Liver (tissue), 9 donors: ENCODE results near the gene SPATS2L. TPM values are rescaled to one million over a fixed set of nuclear protein-coding genes. Genes with fewer than 3 reads are reported as not detected.

Experiments
- DNase-seq: peaks from one replicate; pipeline ENCODE4 v3.0.0-alpha.2; 2017; ENCODE audit warnings: low spot score
- H3K27ac ChIP-seq, 2 donors: one replicate each; pipeline ENCODE4 v1.7.0; 2013; ENCODE audit warnings: inconsistent platforms in 2 of 2, low read length in 2 of 2, control low read depth in 1 of 2, low read depth in 1 of 2, mild to moderate bottlenecking in 1 of 2
- H3K27me3 ChIP-seq, 4 donors: one replicate each; pipeline versions ENCODE4 v1.6.1 to v1.7.0; 2013; ENCODE audit warnings: low read length in 3 of 4, inconsistent platforms in 1 of 4, mild to moderate bottlenecking in 1 of 4, moderate library complexity in 1 of 4; ENCODE audit not compliant: control insufficient read depth in 4 of 4, insufficient read depth in 4 of 4
- H3K36me3 ChIP-seq, 4 donors: one replicate each; pipeline versions ENCODE4 v1.6.1 to v1.7.0; 2013; ENCODE audit warnings: low read length in 3 of 4, mild to moderate bottlenecking in 3 of 4, low read depth in 1 of 4, moderate library complexity in 1 of 4; ENCODE audit not compliant: control insufficient read depth in 4 of 4, insufficient read depth in 3 of 4
- H3K4me1 ChIP-seq, 4 donors: one replicate each; pipeline versions ENCODE4 v1.6.1 to v1.7.0; 2013; ENCODE audit warnings: low read length in 3 of 4, mild to moderate bottlenecking in 3 of 4, moderate library complexity in 1 of 4; ENCODE audit not compliant: control insufficient read depth in 4 of 4, insufficient read depth in 4 of 4
- H3K4me3 ChIP-seq, 3 donors: one replicate each; pipeline versions ENCODE4 v1.6.1 to v1.7.0; 2013; ENCODE audit warnings: low read length in 3 of 3, control low read depth in 1 of 3, low read depth in 1 of 3, mild to moderate bottlenecking in 1 of 3
- H3K9ac ChIP-seq, 2 donors: one replicate each; pipeline ENCODE4 v1.7.0; 2013; ENCODE audit warnings: low read length in 2 of 2, mild to moderate bottlenecking in 2 of 2, moderate library complexity in 2 of 2, control low read depth in 1 of 2, low read depth in 1 of 2
- H3K9me3 ChIP-seq, 4 donors: one replicate each; pipeline versions ENCODE4 v1.6.1 to v1.7.0; 2013; ENCODE audit warnings: low read length in 3 of 4; ENCODE audit not compliant: control insufficient read depth in 4 of 4
- EGR1 ChIP-seq, 2 donors: IDR thresholded peaks; 2 replicates each; pipeline ENCODE4 v1.6.1; 2016 to 2018; ENCODE audit warnings: antibody characterized with exemption in 2 of 2, low read depth in 2 of 2
- FOXA1 ChIP-seq: IDR thresholded peaks from 2 replicates; pipeline ENCODE4 v1.6.1; 2016; ENCODE audit warnings: antibody characterized with exemption
- FOXA2 ChIP-seq: IDR thresholded peaks from 2 replicates; pipeline ENCODE4 v1.6.1; 2016; ENCODE audit warnings: antibody characterized with exemption
- GABPA ChIP-seq, 2 donors: IDR thresholded peaks in 1 of 2; conservative IDR thresholded peaks in 1 of 2; 2 replicates each; pipeline ENCODE4 v1.6.1; 2016; ENCODE audit warnings: antibody characterized with exemption in 2 of 2, mild to moderate bottlenecking in 1 of 2, moderate library complexity in 1 of 2
- HNF4A ChIP-seq, 2 donors: conservative IDR thresholded peaks; 2 replicates each; pipeline ENCODE4 v1.6.1; 2016; ENCODE audit warnings: antibody characterized with exemption in 2 of 2, mild to moderate bottlenecking in 2 of 2
- HNF4G ChIP-seq: IDR thresholded peaks from 2 replicates; pipeline ENCODE4 v1.6.1; 2016; ENCODE audit warnings: antibody characterized with exemption
- JUND ChIP-seq, 2 donors: IDR thresholded peaks; 2 replicates each; pipeline ENCODE4 v1.6.1; 2016; ENCODE audit warnings: antibody characterized with exemption in 2 of 2
- NR2F2 ChIP-seq: IDR thresholded peaks from 2 replicates; pipeline ENCODE4 v1.6.1; 2016; ENCODE audit warnings: antibody characterized with exemption
- RAD21 ChIP-seq, 2 donors: IDR thresholded peaks; 2 replicates each; pipeline ENCODE4 v1.6.1; 2016; ENCODE audit warnings: antibody characterized with exemption in 2 of 2, mild to moderate bottlenecking in 2 of 2
- TAF1 ChIP-seq: conservative IDR thresholded peaks from 2 replicates; pipeline ENCODE4 v1.6.1; 2016; ENCODE audit warnings: antibody characterized with exemption, mild to moderate bottlenecking
- YY1 ChIP-seq: IDR thresholded peaks from 2 replicates; pipeline ENCODE4 v1.6.1; 2016; ENCODE audit warnings: antibody characterized with exemption, mild to moderate bottlenecking
- WGBS: extraction: QIAGEN DNeasy Blood & Tissue Kit; methylation state at CpG from one replicate; pipeline ENCODE4 v1.1.7; 2013; 5-methylcytosine and 5-hydroxymethylcytosine counted together
- polyA plus RNA-seq, 2 donors: library from polyadenylated mRNA; stranded (reverse) in 1 of 2; unstranded in 1 of 2; fragments of 200-250 nt in 1 of 2; fragments of >200 nt in 1 of 2; fragmentation: Nextera tagmentation in 1 of 2; extraction: Ambion mirVana in 1 of 2; gene quantifications; one replicate each; pipeline versions ENCODE4 v1.2.1 to v1.2.3, GENCODE V29; 2013 to 2015
- total RNA-seq, 2 donors: library from RNA; depleted of rRNA; stranded (reverse); fragments of >200 nt; gene quantifications; one replicate each; pipeline ENCODE4 v1.2.3, GENCODE V29; 2014
- TF ChIP-seq, protein P1 (sequence below): IDR thresholded peaks from 2 replicates; pipeline ENCODE4 v1.6.1; 2016; ENCODE audit warnings: antibody characterized with exemption, mild to moderate bottlenecking
- TF ChIP-seq, protein P2 (sequence below): IDR thresholded peaks from 2 replicates; pipeline ENCODE4 v1.6.1; 2016; ENCODE audit warnings: antibody characterized with exemption
- TF ChIP-seq, protein P3 (sequence below): IDR thresholded peaks from 2 replicates; pipeline ENCODE4 v1.6.1; 2016; ENCODE audit warnings: antibody characterized with exemption
- TF ChIP-seq, protein P4 (sequence below): fragments of 150-350 bp; IDR thresholded peaks from 2 replicates; pipeline ENCODE4 v1.5.1; 2017; ENCODE audit warnings: improper control_type of control experiment, low read depth, low read length; ENCODE audit not compliant: missing input control
- TF ChIP-seq, protein P5 (sequence below): IDR thresholded peaks from 2 replicates; pipeline ENCODE4 v1.6.1; 2016; ENCODE audit warnings: antibody characterized with exemption
- donor health status: healthy.
- donor health status: healthy.
- donor health status: healthy.
- donor health status: healthy.
- donor health status: healthy.

SPATS2L gene
- total and polyA plus RNA-seq, 4 donors, result 31.4 to 49.9 (median 42.4) TPM

DNA sequence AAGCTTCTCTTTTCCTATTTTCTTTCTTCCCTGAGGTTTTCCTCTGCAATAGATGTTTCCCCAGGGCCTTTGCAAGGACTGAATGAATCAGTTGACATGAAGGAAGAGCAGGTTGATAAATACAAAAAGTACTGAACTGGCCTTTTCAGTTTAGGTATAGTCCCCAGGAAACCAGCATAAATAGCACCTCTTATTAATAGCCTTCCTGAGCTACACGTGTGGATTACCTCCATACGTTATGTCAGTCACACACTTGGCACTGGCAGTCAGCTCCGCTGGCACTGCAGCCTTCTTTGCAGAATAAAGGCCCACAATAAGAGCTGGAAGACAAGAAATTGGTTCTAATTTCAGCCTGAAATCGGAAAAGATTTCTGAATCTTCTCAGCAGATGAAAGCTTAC is 142.7 kb downstream of the SPATS2L start:
- Histone ChIP-seq H3K9ac (no peak overlapping the region), H3K27me3 (no peaks in the 10 kb centered on the region), H3K4me3 (no peak overlapping the region), H3K27ac (no peak overlapping the region), H3K36me3 (peaks cover 2 to 17% (median 9%) of the 10 kb centered on the region in 4 donors), H3K9me3 (no peaks in the 10 kb centered on the region), H3K4me1 (peaks cover 0 to 4% (median 0%) of the 10 kb centered on the region in 4 donors)
- DNase-seq, result no peak
- TF ChIP-seq HNF4A (conservative IDR thresholded peaks at IDR 0.05), result no peak
- no peak for TF ChIP-seq EGR1 (IDR thresholded peaks at IDR 0.05; ENCODE audit: low read depth in 2 of 2)
- no peak for TF ChIP-seq FOXA2
- TF ChIP-seq, protein P1, sequence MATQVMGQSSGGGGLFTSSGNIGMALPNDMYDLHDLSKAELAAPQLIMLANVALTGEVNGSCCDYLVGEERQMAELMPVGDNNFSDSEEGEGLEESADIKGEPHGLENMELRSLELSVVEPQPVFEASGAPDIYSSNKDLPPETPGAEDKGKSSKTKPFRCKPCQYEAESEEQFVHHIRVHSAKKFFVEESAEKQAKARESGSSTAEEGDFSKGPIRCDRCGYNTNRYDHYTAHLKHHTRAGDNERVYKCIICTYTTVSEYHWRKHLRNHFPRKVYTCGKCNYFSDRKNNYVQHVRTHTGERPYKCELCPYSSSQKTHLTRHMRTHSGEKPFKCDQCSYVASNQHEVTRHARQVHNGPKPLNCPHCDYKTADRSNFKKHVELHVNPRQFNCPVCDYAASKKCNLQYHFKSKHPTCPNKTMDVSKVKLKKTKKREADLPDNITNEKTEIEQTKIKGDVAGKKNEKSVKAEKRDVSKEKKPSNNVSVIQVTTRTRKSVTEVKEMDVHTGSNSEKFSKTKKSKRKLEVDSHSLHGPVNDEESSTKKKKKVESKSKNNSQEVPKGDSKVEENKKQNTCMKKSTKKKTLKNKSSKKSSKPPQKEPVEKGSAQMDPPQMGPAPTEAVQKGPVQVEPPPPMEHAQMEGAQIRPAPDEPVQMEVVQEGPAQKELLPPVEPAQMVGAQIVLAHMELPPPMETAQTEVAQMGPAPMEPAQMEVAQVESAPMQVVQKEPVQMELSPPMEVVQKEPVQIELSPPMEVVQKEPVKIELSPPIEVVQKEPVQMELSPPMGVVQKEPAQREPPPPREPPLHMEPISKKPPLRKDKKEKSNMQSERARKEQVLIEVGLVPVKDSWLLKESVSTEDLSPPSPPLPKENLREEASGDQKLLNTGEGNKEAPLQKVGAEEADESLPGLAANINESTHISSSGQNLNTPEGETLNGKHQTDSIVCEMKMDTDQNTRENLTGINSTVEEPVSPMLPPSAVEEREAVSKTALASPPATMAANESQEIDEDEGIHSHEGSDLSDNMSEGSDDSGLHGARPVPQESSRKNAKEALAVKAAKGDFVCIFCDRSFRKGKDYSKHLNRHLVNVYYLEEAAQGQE, result no peak
- 86% methylated on average over 4 of the region's 4 CpGs for WGBS

DNA sequence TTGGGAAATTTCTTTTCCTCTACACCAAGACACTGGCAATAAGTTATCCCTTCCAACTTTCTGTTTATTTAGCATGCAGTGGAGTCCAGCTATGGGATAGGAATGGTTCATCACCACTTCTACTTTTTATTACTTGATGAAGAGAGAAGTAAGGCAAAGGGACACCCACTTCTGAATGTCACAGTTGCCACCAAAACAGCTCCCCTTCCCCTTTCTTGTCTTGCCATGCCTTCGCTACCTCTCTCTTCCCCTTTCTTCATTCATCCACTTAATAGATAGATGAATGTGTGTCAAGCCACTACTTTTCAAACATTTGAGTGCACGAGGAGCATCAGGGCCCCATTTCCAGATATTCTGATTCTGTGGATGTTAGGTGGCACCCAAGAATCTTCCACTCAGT is 143.8 kb downstream of the SPATS2L start:
- H3K27ac ChIP-seq, result no peak overlapping the region
- H3K4me3 ChIP-seq, result no peak overlapping the region
- no peak for DNase-seq
- H3K27me3 ChIP-seq, result no peaks in the 10 kb centered on the region
- TF ChIP-seq FOXA2 (no peak), RAD21 (IDR thresholded peaks at IDR 0.05) (no peak), TAF1 (no peak), FOXA1 (no peak), HNF4G (no peak), HNF4A (conservative IDR thresholded peaks at IDR 0.05) (no peak), EGR1 (IDR thresholded peaks at IDR 0.05; ENCODE audit: low read depth in 2 of 2) (no peak), JUND (IDR thresholded peaks at IDR 0.05) (no peak), YY1 (no peak), NR2F2 (no peak), GABPA (IDR thresholded peaks at IDR 0.05 in 1 of 2, conservative IDR thresholded peaks at IDR 0.05 in 1 of 2) (no peak)
- TF ChIP-seq, protein P2, sequence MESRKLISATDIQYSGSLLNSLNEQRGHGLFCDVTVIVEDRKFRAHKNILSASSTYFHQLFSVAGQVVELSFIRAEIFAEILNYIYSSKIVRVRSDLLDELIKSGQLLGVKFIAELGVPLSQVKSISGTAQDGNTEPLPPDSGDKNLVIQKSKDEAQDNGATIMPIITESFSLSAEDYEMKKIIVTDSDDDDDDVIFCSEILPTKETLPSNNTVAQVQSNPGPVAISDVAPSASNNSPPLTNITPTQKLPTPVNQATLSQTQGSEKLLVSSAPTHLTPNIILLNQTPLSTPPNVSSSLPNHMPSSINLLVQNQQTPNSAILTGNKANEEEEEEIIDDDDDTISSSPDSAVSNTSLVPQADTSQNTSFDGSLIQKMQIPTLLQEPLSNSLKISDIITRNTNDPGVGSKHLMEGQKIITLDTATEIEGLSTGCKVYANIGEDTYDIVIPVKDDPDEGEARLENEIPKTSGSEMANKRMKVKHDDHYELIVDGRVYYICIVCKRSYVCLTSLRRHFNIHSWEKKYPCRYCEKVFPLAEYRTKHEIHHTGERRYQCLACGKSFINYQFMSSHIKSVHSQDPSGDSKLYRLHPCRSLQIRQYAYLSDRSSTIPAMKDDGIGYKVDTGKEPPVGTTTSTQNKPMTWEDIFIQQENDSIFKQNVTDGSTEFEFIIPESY, result no peak
- TF ChIP-seq, protein P1, result no peak
- TF ChIP-seq, protein P3, sequence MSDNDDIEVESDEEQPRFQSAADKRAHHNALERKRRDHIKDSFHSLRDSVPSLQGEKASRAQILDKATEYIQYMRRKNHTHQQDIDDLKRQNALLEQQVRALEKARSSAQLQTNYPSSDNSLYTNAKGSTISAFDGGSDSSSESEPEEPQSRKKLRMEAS, result no peak
- TF ChIP-seq, protein P4, sequence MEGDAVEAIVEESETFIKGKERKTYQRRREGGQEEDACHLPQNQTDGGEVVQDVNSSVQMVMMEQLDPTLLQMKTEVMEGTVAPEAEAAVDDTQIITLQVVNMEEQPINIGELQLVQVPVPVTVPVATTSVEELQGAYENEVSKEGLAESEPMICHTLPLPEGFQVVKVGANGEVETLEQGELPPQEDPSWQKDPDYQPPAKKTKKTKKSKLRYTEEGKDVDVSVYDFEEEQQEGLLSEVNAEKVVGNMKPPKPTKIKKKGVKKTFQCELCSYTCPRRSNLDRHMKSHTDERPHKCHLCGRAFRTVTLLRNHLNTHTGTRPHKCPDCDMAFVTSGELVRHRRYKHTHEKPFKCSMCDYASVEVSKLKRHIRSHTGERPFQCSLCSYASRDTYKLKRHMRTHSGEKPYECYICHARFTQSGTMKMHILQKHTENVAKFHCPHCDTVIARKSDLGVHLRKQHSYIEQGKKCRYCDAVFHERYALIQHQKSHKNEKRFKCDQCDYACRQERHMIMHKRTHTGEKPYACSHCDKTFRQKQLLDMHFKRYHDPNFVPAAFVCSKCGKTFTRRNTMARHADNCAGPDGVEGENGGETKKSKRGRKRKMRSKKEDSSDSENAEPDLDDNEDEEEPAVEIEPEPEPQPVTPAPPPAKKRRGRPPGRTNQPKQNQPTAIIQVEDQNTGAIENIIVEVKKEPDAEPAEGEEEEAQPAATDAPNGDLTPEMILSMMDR, result no peak
- TF ChIP-seq, protein P5, sequence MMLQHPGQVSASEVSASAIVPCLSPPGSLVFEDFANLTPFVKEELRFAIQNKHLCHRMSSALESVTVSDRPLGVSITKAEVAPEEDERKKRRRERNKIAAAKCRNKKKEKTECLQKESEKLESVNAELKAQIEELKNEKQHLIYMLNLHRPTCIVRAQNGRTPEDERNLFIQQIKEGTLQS, result no peak
- WGBS, result 83% methylated on average over 2 of the region's 2 CpGs
- H3K9ac ChIP-seq, result no peak overlapping the region
- no peaks in the 10 kb centered on the region for H3K9me3 ChIP-seq
- H3K4me1 ChIP-seq, result peaks cover 0 to 3% (median under 1%) of the 10 kb centered on the region in 4 donors
- H3K36me3 ChIP-seq, result peaks cover 0 to 17% (median 9%) of the 10 kb centered on the region in 4 donors
